ENCODE data around the gene RPS19.
"Not testable (repeated sequence)": the region's sequence is repeated elsewhere in the genome, so short reads cannot be mapped to it uniquely, and the experiment has no call there.

Gene RPS19

GRCh38 chr19:41903193-41903953 is 43.3 kb downstream of the RPS19 start:
- no peak for DNase-seq

GRCh38 chr19:41904118-41904870 is 44.2 kb downstream of the RPS19 start:
- DNase-seq: no peak

- no peak for DNase-seq
Observed at GRCh38 chr19:41905273-41906002, 45.4 kb downstream of the RPS19 start.

- no peak for DNase-seq
Observed at GRCh38 chr19:41906271-41906670, 46.2 kb downstream of the RPS19 start.

GRCh38 chr19:41906916-41907680 is 47.0 kb downstream of the RPS19 start:
- DNase-seq: no peak

- DNase-seq: no peak
Observed at GRCh38 chr19:41907994-41908615, 48.0 kb downstream of the RPS19 start.

GRCh38 chr19:41908724-41909464 is 48.8 kb downstream of the RPS19 start:
- no peak for DNase-seq

- no peak for DNase-seq
Observed at GRCh38 chr19:41909706-41910105, 49.7 kb downstream of the RPS19 start.

GRCh38 chr19:41910240-41910991 is 50.4 kb downstream of the RPS19 start:
- no peak for DNase-seq

- DNase-seq: no peak
Observed at GRCh38 chr19:41910992-41911888, 51.2 kb downstream of the RPS19 start.

- no peak for DNase-seq
Observed at GRCh38 chr19:41911889-41912731, 52.1 kb downstream of the RPS19 start.

- no peak for DNase-seq
Observed at GRCh38 chr19:41912899-41913537, 53.0 kb downstream of the RPS19 start.

GRCh38 chr19:41913538-41914423 is 53.7 kb downstream of the RPS19 start:
- DNase-seq: no peak

- DNase-seq: not testable (repeated sequence)
Observed at GRCh38 chr19:41914424-41914834, 54.4 kb downstream of the RPS19 start.

- no peak for DNase-seq
Observed at GRCh38 chr19:41915021-41915775, 55.1 kb downstream of the RPS19 start.

GRCh38 chr19:41915776-41916414 is 55.8 kb downstream of the RPS19 start:
- no peak for DNase-seq
